Measurements from ENCODE around the gene ZNF486.
"Not testable (repeated sequence)": the region's sequence is repeated elsewhere in the genome, so short reads cannot be mapped to it uniquely, and the experiment has no call there.

ZNF486 gene

GRCh38 chr19:20235156-20235555 is 68.1 kb downstream of the ZNF486 start:
- no peak for DNase-seq

- DNase-seq, result peak; percentile 90
Observed at GRCh38 chr19:20237773-20238623, 71.0 kb downstream of the ZNF486 start.

- DNase-seq, result no peak
Observed at GRCh38 chr19:20243629-20244028, 76.6 kb downstream of the ZNF486 start.

- DNase-seq, result no peak
Observed at GRCh38 chr19:20244356-20244755, 77.3 kb downstream of the ZNF486 start.

- DNase-seq, result no peak
Observed at GRCh38 chr19:20245309-20245708, 78.3 kb downstream of the ZNF486 start.

GRCh38 chr19:20247016-20247683 is 80.1 kb downstream of the ZNF486 start:
- DNase-seq, result peak; percentile 6

GRCh38 chr19:20248258-20248657 is 81.2 kb downstream of the ZNF486 start:
- DNase-seq, result not testable (repeated sequence)

Data from fibroblast of skin of back (primary cell).